ENCODE data around the gene TRPM2. TPM values are rescaled to one million over a fixed set of nuclear protein-coding genes. Genes with fewer than 3 reads are reported as not detected.

The TRPM2 gene
- total RNA-seq, 1 donor from 2014 or later: 0.09 TPM

DNA sequence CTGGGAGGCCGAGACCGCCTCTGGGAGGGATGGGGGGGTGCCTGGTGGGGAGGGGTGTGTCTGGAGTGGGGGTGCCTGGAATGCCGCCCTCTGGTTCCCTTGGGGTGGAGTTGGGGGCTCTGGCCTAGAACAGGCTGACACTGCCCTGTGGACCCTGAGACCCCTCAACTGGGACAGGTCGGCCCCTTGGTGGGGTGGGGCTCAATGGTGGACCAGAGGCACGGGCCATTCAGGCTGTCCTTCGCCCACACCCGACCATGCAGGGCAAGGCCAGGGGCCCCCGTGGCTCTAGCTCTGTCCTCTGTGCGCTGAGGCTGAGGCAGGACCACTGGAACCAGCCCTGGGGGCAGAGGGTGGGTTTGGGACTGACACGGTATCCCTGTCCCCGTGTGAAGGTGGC is 38.9 kb upstream of the TRPM2 start:
- Mint-ChIP-seq H3K9me3 (no peaks in the 10 kb centered on the region), H3K4me3 (no peak overlapping the region), H3K36me3 (peaks cover 8% of the 10 kb centered on the region), H3K27ac (no peak overlapping the region), H3K4me1 (no peaks in the 10 kb centered on the region), H3K27me3 (ENCODE audit: low read depth) (no peaks in the 10 kb centered on the region)
- TF ChIP-seq, protein P1, sequence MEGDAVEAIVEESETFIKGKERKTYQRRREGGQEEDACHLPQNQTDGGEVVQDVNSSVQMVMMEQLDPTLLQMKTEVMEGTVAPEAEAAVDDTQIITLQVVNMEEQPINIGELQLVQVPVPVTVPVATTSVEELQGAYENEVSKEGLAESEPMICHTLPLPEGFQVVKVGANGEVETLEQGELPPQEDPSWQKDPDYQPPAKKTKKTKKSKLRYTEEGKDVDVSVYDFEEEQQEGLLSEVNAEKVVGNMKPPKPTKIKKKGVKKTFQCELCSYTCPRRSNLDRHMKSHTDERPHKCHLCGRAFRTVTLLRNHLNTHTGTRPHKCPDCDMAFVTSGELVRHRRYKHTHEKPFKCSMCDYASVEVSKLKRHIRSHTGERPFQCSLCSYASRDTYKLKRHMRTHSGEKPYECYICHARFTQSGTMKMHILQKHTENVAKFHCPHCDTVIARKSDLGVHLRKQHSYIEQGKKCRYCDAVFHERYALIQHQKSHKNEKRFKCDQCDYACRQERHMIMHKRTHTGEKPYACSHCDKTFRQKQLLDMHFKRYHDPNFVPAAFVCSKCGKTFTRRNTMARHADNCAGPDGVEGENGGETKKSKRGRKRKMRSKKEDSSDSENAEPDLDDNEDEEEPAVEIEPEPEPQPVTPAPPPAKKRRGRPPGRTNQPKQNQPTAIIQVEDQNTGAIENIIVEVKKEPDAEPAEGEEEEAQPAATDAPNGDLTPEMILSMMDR (IDR thresholded peaks at IDR 0.05; ENCODE audit: unreplicated experiment): no peak
- DNase-seq (ENCODE audit: low spot score in 2 of 2, unreplicated experiment in 2 of 2): no peak

DNA sequence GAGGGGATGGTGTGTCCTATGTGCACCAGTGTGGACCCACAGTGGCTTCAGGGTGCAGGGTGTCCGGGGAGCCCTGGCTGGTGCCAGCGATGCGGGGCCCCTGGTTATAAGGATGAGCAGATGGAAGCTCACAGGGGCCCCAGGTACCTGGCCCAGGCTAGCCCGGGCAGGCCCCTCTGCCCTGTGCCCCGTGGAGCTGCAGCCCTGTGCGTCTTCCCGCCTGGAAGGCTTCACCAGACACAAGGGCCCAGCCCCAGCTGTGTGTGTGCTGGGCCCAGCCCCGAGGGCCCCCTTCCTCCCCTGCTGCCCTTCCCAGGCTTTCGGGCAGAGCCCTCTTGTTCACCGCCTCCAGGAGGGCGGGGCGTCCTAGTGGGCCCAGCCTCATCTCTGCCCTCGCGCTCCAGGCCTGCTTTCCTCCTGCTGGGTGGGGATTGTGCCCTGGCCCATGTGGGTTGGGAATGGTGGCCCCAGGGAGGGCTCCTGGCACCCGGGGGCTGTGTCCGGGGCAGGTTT is 37.7 kb upstream of the TRPM2 start:
- no peaks in the 10 kb centered on the region for H3K27me3 Mint-ChIP-seq (ENCODE audit: low read depth)
- peaks cover 8% of the 10 kb centered on the region for H3K36me3 Mint-ChIP-seq
- H3K9me3 Mint-ChIP-seq: no peaks in the 10 kb centered on the region
- H3K4me3 Mint-ChIP-seq: no peak overlapping the region
- no peaks in the 10 kb centered on the region for H3K4me1 Mint-ChIP-seq
- no peak for DNase-seq (ENCODE audit: low spot score in 2 of 2, unreplicated experiment in 2 of 2)
- TF ChIP-seq, protein P1 (IDR thresholded peaks at IDR 0.05; ENCODE audit: unreplicated experiment): no peak
- no peak overlapping the region for H3K27ac Mint-ChIP-seq

DNA sequence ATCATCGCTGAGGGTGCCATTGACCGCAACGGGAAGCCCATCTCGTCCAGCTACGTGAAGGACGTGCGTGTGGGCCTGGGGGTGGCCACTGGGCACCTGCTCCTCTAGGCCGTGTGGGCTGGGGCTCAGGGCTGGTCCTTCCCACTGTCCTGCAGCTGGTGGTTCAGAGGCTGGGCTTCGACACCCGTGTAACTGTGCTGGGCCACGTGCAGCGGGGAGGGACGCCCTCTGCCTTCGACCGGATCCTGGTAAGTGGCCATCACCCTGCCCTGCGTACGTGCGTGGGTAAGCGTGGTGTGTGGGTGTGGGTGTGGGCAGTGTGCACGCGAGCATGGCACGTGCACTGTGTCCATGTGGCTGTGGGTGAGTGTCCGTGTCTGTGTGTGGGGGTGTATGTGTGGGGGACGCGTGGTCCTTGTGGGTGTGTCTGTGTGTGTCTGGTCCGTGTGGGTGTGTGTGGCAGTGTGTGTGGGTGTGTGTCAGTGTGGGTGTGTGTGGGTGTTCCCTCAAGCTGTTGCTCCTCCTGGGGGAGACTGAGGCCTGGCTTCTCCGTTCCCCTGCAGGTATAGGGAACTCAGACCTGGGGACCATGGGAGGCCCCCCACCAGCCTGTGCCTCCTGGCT is 37.0 kb upstream of the TRPM2 start:
- no peak overlapping the region for H3K27ac Mint-ChIP-seq
- H3K27me3 Mint-ChIP-seq (ENCODE audit: low read depth): no peaks in the 10 kb centered on the region
- no peaks in the 10 kb centered on the region for H3K4me1 Mint-ChIP-seq
- H3K36me3 Mint-ChIP-seq: peaks cover 3% of the 10 kb centered on the region
- TF ChIP-seq, protein P1 (IDR thresholded peaks at IDR 0.05; ENCODE audit: unreplicated experiment): no peak
- no peaks in the 10 kb centered on the region for H3K9me3 Mint-ChIP-seq
- DNase-seq (ENCODE audit: low spot score in 2 of 2, unreplicated experiment in 2 of 2): no peak
- H3K4me3 Mint-ChIP-seq: no peak overlapping the region

DNA sequence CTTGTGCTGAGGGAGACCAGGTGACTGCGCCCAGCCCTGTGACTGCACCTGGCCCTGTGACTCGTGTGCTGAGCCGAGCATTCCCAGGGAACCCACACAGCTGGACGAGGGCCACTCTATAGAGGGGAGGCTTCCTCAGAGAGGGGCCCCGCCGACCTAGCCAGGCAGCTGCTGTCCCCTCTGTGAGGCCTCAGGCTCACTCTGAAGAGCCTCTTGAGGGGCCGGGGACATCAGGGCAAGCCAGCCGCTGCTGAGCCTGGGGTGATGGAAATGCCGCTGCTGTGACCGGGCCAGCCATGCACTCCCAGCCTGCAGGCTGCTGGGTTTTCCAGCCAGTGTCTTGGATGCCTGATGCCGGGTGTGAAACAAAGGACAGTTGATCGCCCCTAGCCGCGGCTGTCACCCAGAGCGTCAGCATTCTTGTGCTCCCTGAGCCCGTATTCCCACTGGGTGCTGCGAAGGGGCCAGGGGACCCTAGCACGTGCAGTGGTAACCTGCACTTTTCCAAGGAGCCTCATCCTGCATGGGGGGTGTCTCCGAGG is 36.1 kb upstream of the TRPM2 start:
- no peaks in the 10 kb centered on the region for H3K9me3 Mint-ChIP-seq
- peaks cover 3% of the 10 kb centered on the region for H3K36me3 Mint-ChIP-seq
- no peak overlapping the region for H3K27ac Mint-ChIP-seq
- TF ChIP-seq, protein P1 (IDR thresholded peaks at IDR 0.05; ENCODE audit: unreplicated experiment): no peak
- H3K4me3 Mint-ChIP-seq: no peak overlapping the region
- no peaks in the 10 kb centered on the region for H3K27me3 Mint-ChIP-seq (ENCODE audit: low read depth)
- H3K4me1 Mint-ChIP-seq: no peaks in the 10 kb centered on the region
- DNase-seq (ENCODE audit: low spot score in 2 of 2, unreplicated experiment in 2 of 2): no peak

DNA sequence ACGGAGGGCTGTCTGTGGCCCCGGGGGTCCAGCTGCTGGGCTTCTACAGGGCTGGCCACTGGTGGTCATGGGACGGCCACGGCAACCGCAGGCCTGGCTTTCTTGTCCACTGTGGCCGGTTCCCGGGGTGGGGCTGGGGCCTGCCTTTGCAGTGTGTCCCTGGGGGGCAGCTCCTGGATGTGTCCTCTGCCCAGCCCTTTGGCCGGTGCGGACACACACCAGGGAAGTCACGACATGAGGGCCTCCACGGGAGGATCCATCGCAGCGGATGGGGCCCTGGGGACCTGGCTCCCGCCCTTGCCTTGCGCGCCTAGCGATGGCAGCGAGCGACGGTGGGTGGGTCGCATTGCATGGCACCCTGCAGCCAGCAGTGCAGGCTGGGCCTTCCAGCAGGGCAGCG is 35.5 kb upstream of the TRPM2 start:
- Mint-ChIP-seq H3K27ac (no peak overlapping the region), H3K9me3 (no peaks in the 10 kb centered on the region), H3K36me3 (peaks cover 3% of the 10 kb centered on the region), H3K4me1 (no peaks in the 10 kb centered on the region), H3K4me3 (no peak overlapping the region), H3K27me3 (ENCODE audit: low read depth) (no peaks in the 10 kb centered on the region)
- TF ChIP-seq, protein P1 (IDR thresholded peaks at IDR 0.05; ENCODE audit: unreplicated experiment): no peak
- no peak for DNase-seq (ENCODE audit: low spot score in 2 of 2, unreplicated experiment in 2 of 2)

All from mesothelial cell of epicardium (in vitro differentiated cells).